ENCODE results near the gene PNPLA3.

DNA sequence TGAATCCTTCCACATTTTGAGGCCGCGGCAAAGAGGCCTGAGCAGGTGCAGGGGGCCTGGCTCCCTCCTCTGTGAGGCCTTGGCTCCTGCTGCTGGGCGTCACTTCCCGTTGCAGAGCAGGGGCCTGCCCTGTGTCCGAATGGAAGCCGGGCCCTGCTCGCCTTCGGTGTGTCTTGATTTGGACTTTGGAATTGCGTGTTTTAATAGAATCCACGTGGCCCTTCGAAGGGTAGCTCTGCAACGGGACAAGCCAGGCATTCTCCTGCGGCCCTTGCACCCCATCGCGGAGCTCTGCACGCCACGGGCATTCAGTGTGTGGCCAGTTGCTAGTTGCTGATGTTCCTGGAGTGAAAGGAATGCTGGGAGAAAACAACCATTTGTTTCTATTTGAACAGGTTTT lies 57.4 kb downstream of the PNPLA3 start:
- TF ChIP-seq POLR2A (IDR thresholded peaks at IDR 0.05): no peak
- TF ChIP-seq, protein P1, sequence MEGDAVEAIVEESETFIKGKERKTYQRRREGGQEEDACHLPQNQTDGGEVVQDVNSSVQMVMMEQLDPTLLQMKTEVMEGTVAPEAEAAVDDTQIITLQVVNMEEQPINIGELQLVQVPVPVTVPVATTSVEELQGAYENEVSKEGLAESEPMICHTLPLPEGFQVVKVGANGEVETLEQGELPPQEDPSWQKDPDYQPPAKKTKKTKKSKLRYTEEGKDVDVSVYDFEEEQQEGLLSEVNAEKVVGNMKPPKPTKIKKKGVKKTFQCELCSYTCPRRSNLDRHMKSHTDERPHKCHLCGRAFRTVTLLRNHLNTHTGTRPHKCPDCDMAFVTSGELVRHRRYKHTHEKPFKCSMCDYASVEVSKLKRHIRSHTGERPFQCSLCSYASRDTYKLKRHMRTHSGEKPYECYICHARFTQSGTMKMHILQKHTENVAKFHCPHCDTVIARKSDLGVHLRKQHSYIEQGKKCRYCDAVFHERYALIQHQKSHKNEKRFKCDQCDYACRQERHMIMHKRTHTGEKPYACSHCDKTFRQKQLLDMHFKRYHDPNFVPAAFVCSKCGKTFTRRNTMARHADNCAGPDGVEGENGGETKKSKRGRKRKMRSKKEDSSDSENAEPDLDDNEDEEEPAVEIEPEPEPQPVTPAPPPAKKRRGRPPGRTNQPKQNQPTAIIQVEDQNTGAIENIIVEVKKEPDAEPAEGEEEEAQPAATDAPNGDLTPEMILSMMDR (IDR thresholded peaks at IDR 0.05): no peak
